Sigmoid colon (tissue), 4 donors: ENCODE data around the gene CELA2B.

Experiments
- EP300 ChIP-seq, 4 donors: sonication (generic); formaldehyde crosslinking; IDR thresholded peaks; one replicate each; pipeline ENCODE4 v1.6.1; 2017; ENCODE audit warnings: antibody characterized with exemption in 4 of 4
- POLR2A ChIP-seq, 2 donors: fragments of 450-650 bp; IDR thresholded peaks; one replicate each; pipeline ENCODE4 v1.6.1; 2016; ENCODE audit warnings: antibody characterized with exemption in 2 of 2, mild to moderate bottlenecking in 2 of 2, moderate library complexity in 2 of 2
- POLR2AphosphoS5 ChIP-seq, 4 donors: sonication (generic); formaldehyde crosslinking; IDR thresholded peaks; one replicate each; pipeline ENCODE4 v1.6.1; 2017; ENCODE audit warnings: antibody characterized with exemption in 4 of 4
- TF ChIP-seq, protein P1 (sequence below), 4 experiments: fragments of 450-650 bp in 3 of 4; fragments of 200-600 bp in 1 of 4; IDR thresholded peaks; one replicate each; pipeline ENCODE4 v1.5.1; 2016 to 2019; ENCODE audit warnings: antibody characterized with exemption in 4 of 4, mild to moderate bottlenecking in 3 of 4, moderate library complexity in 2 of 4

- TF ChIP-seq, protein P1, sequence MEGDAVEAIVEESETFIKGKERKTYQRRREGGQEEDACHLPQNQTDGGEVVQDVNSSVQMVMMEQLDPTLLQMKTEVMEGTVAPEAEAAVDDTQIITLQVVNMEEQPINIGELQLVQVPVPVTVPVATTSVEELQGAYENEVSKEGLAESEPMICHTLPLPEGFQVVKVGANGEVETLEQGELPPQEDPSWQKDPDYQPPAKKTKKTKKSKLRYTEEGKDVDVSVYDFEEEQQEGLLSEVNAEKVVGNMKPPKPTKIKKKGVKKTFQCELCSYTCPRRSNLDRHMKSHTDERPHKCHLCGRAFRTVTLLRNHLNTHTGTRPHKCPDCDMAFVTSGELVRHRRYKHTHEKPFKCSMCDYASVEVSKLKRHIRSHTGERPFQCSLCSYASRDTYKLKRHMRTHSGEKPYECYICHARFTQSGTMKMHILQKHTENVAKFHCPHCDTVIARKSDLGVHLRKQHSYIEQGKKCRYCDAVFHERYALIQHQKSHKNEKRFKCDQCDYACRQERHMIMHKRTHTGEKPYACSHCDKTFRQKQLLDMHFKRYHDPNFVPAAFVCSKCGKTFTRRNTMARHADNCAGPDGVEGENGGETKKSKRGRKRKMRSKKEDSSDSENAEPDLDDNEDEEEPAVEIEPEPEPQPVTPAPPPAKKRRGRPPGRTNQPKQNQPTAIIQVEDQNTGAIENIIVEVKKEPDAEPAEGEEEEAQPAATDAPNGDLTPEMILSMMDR (IDR thresholded peaks at IDR 0.05), result no peak
- TF ChIP-seq POLR2AphosphoS5 (IDR thresholded peaks at IDR 0.05), result no peak
- no peak for TF ChIP-seq POLR2A (IDR thresholded peaks at IDR 0.05)
- TF ChIP-seq EP300 (IDR thresholded peaks at IDR 0.05), result no peak
Measured at GRCh38 chr1:15445390-15446122, 30.3 kb upstream of the CELA2B start.
